GM18909 (cell line): ENCODE measurements around the gene BBS12.
"Not testable (repeated sequence)": the region's sequence is repeated elsewhere in the genome, so short reads cannot be mapped to it uniquely, and the experiment has no call there.

Experiments used
- ATAC-seq: cut with Tn5 transposase; IDR thresholded peaks from one replicate; pipeline ENCODE4 v1.9.1; 2021; ENCODE audit warnings: mild to moderate bottlenecking; ENCODE audit not compliant: unreplicated experiment, poor library complexity

The BBS12 gene

DNA sequence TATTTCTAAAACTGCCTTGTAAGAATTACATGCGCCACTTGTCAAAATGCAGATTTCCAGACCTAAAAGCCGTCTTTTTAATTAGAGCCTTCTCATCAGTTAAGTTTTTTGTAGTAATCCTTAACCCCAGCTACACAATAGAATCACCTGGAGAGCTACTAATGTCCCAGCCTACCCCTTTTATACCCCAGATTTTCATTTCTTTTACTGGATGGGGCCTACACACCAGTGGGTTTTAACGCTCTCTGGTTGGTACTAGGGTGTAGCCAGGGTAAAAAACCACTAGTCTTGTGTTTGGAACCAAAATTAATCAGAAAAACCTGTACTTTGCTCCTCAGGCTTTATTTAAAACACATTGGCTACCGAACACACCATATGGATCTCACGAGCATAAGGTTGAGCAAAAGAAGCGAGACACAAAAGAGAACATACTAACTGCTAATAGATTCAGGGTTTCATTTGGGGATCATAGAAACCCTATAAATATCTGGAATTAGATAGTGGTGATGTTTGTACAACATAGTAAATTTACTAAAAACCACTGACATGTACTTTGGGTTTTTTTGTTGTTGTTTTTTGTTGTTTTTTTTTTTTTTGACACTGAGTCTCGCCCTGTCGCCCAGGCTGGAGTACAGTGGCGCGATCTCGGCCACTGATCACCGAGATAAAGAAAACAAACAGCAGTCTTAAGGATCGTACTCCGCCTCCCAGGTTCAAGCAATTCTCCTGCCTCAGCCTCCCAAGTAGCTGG, 30.6 kb downstream of the BBS12 start:
- ATAC-seq, result no peak

DNA sequence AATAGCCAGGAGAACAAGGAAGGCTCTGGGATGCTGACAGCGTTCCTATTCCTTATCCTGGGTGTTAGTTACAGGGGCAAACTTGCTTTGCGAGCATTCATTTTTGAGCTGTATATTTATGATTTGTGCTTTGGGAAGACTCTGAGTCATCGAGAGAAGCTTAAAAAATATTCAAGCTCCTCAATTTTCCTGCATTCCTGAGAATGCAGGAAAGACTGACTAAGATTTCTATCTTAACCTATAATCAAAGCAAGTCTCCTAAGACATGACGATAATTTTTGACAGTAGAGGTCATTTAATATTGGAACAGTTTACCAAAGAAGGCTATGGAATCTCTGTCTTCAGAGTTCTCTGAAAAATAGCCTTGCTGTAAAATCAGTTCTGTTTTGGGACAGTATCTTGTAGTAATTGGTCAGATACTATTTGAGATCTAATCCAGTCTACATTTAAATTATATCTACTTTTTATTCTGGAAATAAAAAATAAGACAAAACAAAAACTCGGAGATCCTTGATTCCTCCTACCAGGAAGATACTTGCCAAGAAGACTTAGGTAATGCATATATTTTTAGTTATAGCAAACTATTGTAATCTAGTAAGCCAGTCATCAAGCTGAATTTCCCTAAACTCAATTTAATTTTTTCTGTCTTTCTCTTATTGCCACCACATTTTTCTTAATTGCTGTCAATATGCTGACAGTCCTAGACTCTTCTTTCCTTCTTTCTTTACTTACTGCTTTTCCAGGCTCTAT, 31.7 kb downstream of the BBS12 start:
- no peak for ATAC-seq

DNA sequence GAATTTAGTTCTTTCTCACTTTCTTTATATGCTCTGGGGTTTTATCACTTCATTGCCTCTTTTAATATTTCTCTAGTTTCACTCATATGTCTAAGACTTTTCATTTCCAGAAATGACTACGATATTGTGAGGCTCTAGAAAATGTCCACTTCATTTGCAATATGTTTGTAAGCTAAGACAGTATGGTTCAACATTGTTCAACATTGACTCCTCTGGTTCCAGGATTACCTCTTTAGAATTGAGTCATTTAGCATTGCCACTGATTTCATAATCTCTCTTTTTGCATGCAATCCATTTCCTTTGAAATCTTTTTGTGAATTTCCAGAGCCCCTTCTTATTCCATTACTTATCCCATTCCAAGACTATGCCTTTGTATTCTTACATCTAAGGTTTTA, 32.3 kb downstream of the BBS12 start:
- peak; percentile 88 for ATAC-seq

DNA sequence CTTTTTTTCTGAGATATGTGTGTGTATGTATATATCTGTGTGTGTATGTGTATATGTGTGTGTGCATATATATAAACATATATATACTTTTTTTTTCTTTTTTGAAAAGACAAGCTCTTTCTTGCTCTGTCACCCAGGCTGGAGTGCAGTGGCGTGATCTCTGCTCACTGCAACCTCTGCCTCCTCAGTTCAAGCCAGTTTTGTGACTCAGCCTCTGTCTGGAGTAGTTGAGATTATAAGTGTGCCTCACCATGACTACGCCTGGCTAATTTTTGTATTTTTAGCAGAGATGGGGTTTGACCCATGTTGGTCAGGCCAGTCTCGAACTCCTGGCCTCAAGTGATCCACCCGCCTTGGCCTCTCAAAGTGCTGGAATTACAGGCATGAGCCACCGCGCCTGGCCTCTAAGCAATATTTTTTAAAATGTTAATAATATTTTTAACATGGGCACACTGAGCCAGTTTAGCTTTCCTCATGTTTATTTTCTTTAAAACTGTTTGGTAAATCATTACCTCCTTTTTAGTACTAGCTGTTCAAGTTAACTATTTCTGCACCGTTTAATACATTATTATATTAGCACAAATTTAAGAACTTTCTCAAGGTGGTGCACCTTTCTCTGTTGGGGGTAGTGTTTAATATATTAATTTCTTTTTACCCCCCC, 33.3 kb downstream of the BBS12 start:
- ATAC-seq, result no peak

DNA sequence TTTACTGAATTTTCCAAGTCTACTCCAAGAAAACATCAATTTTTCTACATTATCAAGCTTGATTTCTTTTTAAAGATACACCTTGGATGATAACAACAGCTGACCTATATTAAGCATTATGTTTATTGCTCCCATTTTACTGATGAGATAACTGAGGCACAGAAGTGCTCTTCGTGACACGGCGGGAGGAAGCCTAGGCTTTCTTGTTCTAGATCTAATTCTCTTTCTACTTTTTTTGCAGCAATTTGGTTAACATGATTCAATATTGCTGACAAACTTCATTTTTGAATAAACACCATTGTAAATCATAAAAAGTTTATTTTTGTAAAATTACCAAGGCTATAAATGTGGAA, 33.8 kb downstream of the BBS12 start:
- no peak for ATAC-seq

DNA sequence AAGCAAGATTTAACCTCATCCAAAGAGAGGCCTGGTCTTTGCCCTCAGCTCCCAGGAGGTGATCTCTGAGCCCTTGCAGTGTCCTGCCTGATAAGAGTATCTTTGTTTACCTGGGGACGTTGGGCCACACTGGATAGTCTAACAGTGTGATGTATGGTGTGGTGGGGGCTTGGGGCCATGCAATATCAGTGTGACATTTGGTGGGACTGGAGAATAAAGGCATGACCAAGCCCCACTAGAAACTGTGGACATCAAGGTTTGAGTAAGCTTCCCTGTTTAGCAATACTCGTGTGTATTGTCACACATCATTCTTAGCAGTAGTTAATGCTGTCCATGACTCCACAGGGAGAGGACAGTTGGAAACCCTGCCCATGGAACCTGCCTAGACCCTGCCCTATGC, 34.4 kb downstream of the BBS12 start:
- no peak for ATAC-seq

DNA sequence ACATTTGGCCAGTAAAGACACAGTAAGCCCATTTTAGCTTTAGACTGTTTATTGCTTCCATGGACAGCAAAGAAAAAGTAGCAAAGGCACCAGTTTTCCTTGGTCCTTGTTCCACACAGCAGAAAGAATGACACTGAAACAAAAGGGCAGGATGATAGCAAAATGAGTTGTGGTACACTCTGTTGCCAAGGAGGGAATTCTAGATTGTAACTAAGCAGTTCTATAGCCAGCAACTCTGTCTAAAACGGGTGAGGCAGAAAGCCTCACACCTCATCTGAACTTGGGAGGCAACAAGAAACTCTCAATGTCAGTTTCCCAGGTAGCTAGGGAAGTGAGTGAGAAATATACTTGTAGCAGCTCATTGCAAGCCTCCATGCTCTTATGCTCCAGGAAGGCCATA, 39.2 kb downstream of the BBS12 start:
- ATAC-seq, result no peak

DNA sequence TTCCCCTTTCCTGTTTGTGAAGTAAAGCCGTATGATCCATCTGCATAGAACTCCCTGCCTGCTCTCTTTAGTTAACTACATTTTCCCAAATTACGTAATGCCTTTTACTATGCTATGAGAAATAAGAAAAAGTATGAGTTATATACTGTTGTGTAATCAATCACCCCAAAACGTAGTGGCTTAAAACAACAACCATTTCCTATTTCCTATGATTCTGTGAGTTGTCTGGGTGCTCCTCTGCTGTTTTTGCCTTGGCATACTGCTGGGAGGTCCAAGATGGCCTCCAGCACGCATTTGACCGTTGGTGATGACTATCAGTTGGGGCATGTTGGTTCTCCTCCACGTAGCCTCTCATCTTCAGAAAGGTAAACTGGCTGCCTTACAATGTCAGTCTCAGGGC, 39.8 kb downstream of the BBS12 start:
- no peak for ATAC-seq

DNA sequence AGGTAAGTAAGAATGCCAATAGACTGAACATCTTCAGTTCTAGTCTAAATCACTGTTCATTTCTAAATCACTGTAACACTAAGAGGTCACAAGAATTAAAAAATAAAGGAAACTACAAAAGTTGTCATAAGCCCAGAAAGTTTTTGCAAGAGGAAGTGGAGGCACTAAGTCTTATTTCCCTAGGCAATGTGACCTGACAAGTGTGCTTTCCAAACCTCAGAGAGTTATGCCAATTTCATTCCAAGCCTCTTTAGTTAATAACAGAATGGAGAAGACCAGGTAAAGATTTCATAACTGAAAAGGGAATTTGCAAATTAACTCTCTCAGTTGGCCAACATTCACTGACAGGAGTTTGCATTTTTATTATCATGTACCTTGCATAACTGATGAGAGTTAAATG, 40.5 kb downstream of the BBS12 start:
- no peak for ATAC-seq

DNA sequence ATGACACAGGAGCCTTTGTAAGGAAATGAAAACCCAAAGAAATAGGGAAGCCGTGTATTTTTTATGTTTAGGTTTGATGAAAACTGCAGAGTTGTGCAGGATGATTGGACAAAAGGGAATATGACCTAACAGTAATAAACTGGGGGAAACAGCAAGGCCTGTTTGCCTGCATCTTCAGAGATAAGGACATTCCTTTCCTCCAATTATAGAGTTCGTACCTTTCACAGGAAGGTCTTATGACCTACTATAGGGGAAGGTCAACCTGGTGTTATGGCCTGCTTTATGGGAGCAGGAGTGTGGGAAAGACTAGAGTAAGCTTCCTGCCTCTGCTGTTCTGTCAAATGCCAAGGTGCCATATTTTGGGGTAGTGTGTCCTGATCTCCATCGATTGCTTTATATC, 42.5 kb downstream of the BBS12 start:
- no peak for ATAC-seq

DNA sequence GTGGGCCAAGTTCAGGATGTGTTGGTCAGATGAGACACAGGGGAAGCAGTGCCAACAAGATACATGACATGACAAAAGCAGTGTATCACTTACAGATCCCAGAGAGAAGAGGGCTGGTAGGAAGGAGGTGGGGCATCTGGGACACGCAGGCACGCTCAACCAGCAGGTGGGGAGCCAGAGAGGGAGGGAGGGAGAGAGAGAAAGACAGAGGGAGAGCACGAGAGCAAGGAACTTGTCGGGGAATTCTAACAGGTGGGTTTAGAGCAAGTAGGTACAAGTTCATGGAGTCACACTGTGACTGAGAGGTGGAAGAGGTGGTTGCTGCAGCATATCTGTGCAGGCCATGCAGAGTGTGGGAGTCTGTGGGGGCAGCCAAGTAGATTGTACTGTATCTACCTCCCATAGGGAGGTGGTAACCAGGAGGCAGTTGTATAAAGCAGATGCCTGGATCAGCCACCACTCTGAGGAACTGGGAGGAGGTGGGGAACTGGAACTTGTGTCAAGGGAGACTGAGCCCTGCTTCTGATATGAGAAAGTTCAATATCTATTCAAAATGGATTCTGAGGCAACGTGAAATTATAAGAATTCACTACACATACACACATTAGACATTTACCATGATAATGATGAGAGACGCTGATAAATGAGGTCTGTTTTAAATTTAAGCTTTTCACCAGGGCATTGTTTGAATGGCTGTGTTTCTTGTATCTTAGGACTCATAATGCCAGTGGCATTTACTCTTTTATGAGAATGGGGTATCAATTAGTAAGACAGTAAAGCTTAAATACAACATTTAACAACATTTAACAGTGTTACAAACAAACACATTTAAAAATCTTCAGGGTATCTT, 43.7 kb downstream of the BBS12 start:
- ATAC-seq, result no peak

DNA sequence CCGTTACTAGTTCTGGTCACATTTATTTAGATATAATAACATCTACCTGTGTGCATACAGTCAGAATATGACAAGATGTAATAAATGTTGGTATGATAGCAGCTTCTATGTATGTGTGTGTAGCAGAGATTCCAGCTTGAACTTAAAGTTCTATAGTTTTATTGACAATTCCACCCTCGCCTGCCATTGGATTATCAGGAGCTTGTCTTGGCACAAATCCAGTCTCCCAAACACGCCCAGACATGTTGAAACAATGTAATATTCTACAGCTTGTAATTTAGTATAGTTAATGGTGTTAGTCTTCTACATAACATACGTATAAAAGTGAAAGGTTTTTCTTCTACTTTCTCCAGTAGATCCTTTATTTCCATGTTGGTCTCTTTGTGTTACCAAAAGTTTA, 44.4 kb downstream of the BBS12 start:
- ATAC-seq, result no peak

DNA sequence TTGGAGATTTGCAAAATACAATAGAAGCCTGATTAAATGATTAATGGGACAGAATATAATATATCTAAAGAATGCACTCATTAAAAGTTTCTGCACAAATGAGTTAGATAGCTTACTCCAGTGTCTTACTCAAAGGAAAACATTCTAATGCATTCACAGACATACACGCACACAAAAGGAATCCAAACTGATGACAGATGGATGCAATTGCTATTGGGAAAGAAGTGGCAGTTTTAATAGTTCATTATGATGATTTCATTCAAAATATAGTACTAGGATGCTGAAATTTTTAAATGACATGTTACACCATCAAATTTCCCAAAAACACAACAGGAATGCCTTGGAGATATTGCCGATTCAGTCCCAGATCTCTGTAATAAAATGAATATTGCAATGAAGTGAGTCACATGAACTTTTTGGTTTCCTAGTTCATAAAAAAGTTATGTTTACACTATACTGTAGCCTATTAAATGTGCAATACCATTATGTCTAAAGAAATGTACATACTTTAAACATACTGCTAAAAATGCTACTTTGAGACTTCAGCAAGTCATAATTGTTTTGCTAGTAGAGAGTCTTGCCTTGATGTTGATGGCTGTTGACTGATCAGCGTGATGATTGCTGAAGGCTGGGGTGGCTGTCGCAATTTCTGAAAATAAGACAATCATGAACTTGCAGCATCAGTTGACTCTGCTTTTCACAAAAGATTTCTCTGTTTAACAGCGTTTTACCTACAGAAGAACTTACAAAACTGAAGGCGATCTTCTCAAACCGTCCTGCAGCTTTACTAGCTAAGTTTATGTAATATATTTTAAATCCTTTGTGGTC, 45.6 kb downstream of the BBS12 start:
- no peak for ATAC-seq

DNA sequence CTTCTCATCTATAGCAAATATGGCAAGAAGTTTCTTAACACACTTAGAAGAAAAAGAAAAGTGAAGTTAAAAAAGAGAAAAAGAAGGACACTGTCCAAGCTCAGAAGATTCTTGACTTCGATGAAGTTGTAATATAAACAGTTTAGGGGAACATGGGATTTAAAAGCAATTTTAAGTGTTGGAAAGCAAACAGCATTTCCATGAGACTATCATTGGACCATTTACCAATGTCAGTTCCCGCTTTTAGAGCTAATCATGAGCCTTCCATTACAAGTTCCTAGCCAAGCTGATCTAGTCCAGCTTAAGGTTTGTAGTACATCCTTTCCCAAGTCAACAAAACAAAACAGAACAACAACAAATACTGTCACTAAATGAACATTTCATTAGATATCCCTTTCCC, 49.0 kb downstream of the BBS12 start:
- no peak for ATAC-seq

DNA sequence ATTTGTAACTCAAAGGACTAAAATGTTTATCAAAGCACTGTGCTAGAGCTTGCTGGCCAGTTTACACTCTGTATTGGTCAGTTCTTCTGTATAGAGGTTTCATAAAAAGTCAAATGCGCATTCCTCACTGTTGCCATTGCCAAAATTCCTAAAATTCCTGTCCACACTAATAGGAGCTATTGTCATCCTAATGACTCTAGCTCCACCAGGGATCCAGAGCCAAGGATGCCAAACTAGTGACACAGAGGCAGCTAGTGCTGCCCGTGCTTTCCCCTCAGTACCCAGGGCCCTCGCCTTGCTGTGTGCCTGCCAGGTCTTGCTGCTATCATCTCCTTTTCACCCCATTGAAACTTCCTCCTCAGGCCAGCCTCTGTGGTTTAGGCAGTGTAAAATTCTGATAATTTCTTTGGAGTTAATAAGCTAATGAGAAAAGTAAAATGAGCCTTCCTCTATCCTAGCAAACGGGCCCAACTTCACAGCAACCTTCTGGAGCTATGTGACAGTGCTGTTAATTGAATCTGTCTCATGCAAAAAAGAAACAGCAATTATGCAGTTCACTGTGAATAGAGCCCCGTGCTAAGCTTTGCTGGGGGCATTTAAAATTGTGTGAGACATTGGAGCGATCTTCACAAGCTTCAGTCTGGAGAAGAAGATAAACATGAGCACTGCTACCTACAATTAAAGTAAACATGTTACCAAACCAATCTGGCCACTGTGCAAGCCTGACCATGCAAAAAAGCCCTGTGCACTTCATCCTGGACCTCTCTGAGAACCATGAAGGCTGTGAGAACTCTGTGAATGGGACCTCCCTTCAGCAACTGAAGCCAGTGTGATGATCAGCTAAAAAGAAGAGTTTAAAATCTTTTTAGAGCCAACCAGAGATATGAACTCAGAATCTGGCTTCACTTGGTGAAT, 51.1 kb downstream of the BBS12 start:
- no peak for ATAC-seq

DNA sequence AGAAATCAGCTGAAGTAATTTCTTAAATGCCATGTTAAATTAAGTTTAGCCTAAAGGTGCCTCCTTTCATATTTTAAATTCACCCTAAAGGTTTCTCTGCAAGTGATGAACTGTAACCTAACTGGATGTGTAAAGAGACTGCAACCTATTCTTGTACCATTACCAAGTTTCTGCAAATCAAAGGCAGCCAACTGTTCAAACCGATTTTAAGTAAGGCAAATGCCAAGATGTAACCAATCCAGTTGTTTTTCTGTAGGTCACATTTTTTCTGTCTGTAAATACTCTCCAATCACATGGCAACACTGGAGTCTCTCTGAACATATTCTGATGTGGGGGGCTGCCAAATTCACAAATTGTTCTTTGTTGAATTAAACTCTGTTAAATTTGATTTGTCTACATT, 51.8 kb downstream of the BBS12 start:
- no peak for ATAC-seq

DNA sequence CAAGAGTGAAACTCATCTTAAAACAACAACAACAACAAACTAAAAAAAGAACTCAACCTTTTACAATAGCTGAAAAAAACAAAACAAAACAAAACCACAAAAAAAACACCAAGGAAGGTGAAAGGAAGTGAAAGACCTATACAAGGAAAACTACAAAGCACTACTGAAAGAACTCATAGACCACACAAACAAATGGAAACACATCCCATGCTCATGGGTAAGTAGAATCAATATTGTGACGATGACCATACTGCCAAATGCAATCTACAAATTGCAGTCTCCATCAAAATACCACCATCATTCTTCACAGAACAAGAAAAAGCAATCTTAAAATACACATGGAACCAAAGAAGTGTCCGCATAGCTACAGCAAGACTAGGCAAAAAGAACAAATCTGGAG, 52.6 kb downstream of the BBS12 start:
- no peak for ATAC-seq

DNA sequence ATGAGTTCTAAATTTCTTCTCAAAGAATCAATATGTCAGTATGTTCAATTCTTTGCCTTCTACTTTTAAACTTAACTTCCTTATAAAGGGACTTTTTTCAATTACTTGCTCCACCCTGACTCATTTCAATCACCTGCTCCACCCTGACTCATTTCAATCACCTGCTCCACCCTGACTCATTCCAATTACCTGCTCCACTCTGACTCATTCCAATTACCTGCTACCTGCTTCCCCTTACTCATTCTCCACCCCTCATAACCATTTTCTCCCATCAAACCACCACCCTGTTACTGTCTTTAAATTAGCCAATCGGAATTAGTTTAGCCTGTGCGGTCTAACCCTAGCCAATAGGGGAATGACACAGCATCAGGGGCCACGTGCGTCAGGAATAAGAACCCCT, 53.8 kb downstream of the BBS12 start:
- not testable (repeated sequence) for ATAC-seq

DNA sequence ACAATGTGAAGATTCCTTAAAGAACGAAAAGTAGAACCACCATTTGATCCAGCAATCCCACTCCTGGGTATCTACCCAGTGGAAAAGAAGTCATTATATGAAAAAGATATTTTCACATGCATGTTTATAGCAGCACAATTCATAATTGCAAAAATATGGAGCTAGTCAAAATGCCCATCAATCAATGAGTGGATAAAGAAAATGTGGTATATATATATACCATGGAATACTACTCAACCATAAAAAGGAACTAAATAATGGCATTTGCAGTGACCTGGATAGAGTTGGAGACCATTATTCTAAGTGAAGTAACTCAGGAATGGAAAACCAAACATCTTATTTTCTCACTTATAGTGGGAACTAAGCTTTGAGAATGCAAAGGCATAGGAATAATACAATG, 54.4 kb downstream of the BBS12 start:
- ATAC-seq, result not testable (repeated sequence)
